ENCODE measurements around the gene EPHB2.
"Not testable (repeated sequence)": the region's sequence is repeated elsewhere in the genome, so short reads cannot be mapped to it uniquely, and the experiment has no call there.

GRCh38 chr1:22834420-22834819 is 123.8 kb downstream of the EPHB2 start:
- not testable (repeated sequence) for TF ChIP-seq CTCF, POLR2A (IDR thresholded peaks at IDR 0.05)
